Heart right ventricle (tissue), 16 donors: ENCODE results near the gene SLC25A19. TPM values are rescaled to one million over a fixed set of nuclear protein-coding genes. Genes with fewer than 3 reads are reported as not detected.

Source experiments
- ATAC-seq, 8 donors: fragments of 200-7000 bp; cut with Tn5 transposase; one replicate each; pipeline ENCODE4 v1.9.1; 2020; ENCODE audit warnings: mild to moderate bottlenecking in 8 of 8, moderate library complexity in 8 of 8, moderate number of reproducible peaks in 1 of 8
- DNase-seq, 2 donors: peaks; one replicate each; pipeline ENCODE4 v3.0.0-alpha.2; 2020
- H3K27ac ChIP-seq, 10 donors: fragments of 200-600 bp; sonication (generic) in 2 of 10; one replicate each; pipeline versions ENCODE4 v1.5.0 to v1.8.0; 2020 to 2022; ENCODE audit warnings: mild to moderate bottlenecking in 3 of 10
- H3K27me3 ChIP-seq, 7 donors: fragments of 200-600 bp; one replicate each; pipeline ENCODE4 v1.8.0; 2021 to 2022; ENCODE audit warnings: mild to moderate bottlenecking in 2 of 7
- H3K36me3 ChIP-seq, 9 donors: fragments of 200-600 bp; sonication (generic) in 1 of 9; one replicate each; pipeline versions ENCODE4 v1.5.0 to v1.8.0; 2020 to 2022; ENCODE audit warnings: mild to moderate bottlenecking in 2 of 9
- H3K4me1 ChIP-seq, 9 donors: fragments of 200-600 bp; sonication (generic) in 1 of 9; one replicate each; pipeline versions ENCODE4 v1.5.0 to v1.8.0; 2020 to 2022; ENCODE audit warnings: mild to moderate bottlenecking in 4 of 9
- H3K4me3 ChIP-seq, 10 donors: fragments of 200-600 bp; sonication (generic) in 2 of 10; one replicate each; pipeline versions ENCODE4 v1.5.0 to v1.8.0; 2020 to 2022; ENCODE audit warnings: mild to moderate bottlenecking in 7 of 10, moderate library complexity in 2 of 10
- H3K9me3 ChIP-seq, 11 donors: fragments of 200-600 bp in 10 of 11; sonication (generic) in 2 of 11; one replicate each; pipeline versions ENCODE4 v1.5.0 to v1.8.0; 2013 to 2022; ENCODE audit warnings: mild to moderate bottlenecking in 2 of 11, control low read depth in 1 of 11, moderate library complexity in 1 of 11
- WGBS, 2 donors: extraction: QIAGEN DNeasy Blood & Tissue Kit; methylation state at CpG; one replicate each; pipeline ENCODE4 v1.1.7; 2013; ENCODE audit warnings: inconsistent platforms in 1 of 2; 5-methylcytosine and 5-hydroxymethylcytosine counted together
- intact Hi-C, 10 donors: fragments of 100-400 bp; cut with DNase I; formaldehyde crosslinking; loops; one replicate each; pipeline versions ENCODE4 v1.11.1 to v1.14.2; 2022
- polyA plus RNA-seq, 2 donors: library from polyadenylated mRNA; stranded (reverse); fragments of 200-250 nt; gene quantifications; one replicate each; pipeline ENCODE4 v1.2.3, GENCODE V29; 2013
- total RNA-seq, 10 donors: library from RNA; stranded (reverse); fragmentation: NEBNext Ultra II Directional in 3 of 10; extraction: Animal tissue kit (Norgen Biotek cat#: 25700) in 3 of 10; gene quantifications; one replicate each; pipeline versions ENCODE4 v1.2.1 to v1.2.4, GENCODE V29; 2021 to 2023
- TF ChIP-seq, protein P1 (sequence below), 9 donors: fragments of 200-600 bp; sonication (generic) in 2 of 9; IDR thresholded peaks; one replicate each; pipeline versions ENCODE4 v1.5.0 to v1.8.0; 2021 to 2022; ENCODE audit warnings: antibody characterized with exemption in 9 of 9, mild to moderate bottlenecking in 5 of 9, moderate library complexity in 1 of 9
- donor health status: Arrhythmogenic right ventricular cardiomyopathy.
- donor health status: ischemic (EF 13 %, LVEDD 7.1; RV severe dilation, severe dysfunction).
- donor health status: healthy with polysubstance abuse.
- donor health status: DM: no; HTN: yes; CAD: no.
- donor health status: DM: no; HTN: no; CAD: no.
- donor health status: ischemic (EF 25% LVEDD 6.9; RV normal size, moderate dysfunction).
- donor health status: ischemic (EF 25% LVEDD 5.7; RV mildly dilated, moderate dysfunction).
- donor health status: healthy.
- donor health status: DM: yes; HTN: yes; CAD: no.
- donor health status: Ischemic cardiomyopathy.
- donor health status: ischemic (EF 35%, LVEDD 5.7; RV mildly dilated, moderate dysfunction).
- donor health status: nonischemic (EF 11% LVEDD 7.7; RV severe dilation, severe dysfunction).
- donor health status: DM: yes; HTN: yes; CAD: no.
- donor health status: PGD.
- donor health status: ischemic (EF 29% LVEDD 5.4; RV normal size, mild dysfunction).
- donor health status: nonischemic (EF 23%, LVEDD 6.1; RV moderate dilation, normal function).

SLC25A19 gene
- total and polyA plus RNA-seq, 12 donors: 6.8 to 23.2 (median 12.2) TPM

DNA sequence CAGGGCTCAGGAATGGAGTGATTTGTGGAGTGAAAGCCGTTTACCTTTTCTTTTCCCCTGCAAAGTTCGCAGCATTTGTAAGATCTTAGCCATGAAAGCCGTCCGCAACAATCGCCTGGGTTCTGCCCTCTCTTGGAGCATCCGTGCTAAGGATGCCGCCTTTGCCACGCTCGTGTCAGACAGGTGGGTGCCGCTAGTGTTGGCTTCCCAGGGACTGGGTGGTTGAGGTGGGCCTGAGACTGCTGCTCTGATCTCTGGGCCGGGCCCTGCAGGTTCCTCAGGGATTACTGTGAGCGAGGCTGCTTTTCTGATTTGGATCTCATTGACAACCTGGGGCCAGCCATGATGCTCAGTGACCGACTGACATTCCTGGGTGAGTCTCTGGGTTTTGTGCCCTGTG, 56.4 kb downstream of the SLC25A19 start:
- TF ChIP-seq, protein P1, sequence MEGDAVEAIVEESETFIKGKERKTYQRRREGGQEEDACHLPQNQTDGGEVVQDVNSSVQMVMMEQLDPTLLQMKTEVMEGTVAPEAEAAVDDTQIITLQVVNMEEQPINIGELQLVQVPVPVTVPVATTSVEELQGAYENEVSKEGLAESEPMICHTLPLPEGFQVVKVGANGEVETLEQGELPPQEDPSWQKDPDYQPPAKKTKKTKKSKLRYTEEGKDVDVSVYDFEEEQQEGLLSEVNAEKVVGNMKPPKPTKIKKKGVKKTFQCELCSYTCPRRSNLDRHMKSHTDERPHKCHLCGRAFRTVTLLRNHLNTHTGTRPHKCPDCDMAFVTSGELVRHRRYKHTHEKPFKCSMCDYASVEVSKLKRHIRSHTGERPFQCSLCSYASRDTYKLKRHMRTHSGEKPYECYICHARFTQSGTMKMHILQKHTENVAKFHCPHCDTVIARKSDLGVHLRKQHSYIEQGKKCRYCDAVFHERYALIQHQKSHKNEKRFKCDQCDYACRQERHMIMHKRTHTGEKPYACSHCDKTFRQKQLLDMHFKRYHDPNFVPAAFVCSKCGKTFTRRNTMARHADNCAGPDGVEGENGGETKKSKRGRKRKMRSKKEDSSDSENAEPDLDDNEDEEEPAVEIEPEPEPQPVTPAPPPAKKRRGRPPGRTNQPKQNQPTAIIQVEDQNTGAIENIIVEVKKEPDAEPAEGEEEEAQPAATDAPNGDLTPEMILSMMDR (IDR thresholded peaks at IDR 0.05): no peak
- H3K4me1 ChIP-seq: peaks cover 0 to 13% (median 9%) of the 10 kb centered on the region in 9 donors
- intact Hi-C loops: no loop called here
- no peak for ATAC-seq
- H3K9me3 ChIP-seq: no peaks in the 10 kb centered on the region
- peaks cover 0 to 100% (median 45%) of the 10 kb centered on the region in 9 donors for H3K36me3 ChIP-seq
- no peak overlapping the region for H3K4me3 ChIP-seq
- no peaks in the 10 kb centered on the region for H3K27me3 ChIP-seq
- no peak overlapping the region for H3K27ac ChIP-seq
- 95% methylated on average over 13 of the region's 13 CpGs for WGBS, 2 donors
- no peak for DNase-seq

DNA sequence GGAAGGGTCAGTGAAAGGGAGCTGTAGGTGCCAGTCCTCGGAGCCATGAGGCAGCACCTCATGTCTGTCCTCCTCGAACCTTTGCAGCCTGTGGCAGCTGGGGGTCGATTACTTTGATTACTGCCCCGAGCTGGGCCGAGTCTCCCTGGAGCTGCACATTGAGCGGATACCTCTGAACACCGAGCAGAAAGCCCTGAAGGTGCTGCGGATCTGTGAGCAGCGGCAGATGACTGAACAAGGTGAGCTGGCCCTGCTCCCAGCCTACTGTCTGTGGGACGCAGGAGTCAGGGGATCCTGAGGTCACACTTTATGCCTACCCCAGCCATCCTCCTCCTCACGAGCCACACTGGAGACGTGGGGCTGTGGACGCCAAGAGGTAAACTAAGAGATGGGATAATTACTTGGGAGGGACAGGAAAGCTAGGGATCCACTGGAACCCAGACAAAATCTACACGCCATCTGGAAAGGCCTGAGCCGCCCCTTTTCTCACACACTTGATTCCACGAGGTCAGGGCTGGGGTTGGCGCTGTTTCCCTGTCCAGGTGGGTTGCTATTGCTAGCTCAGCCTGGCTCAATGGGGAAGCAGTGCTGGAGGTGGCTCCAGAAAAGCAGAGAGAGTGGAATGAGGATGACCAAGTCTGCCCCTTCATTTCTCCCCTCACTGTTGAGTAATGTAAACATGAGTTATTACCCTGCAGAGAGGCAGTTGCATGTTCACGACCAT, 57.3 kb downstream of the SLC25A19 start:
- ATAC-seq (no peak), DNase-seq (no peak)
- TF ChIP-seq, protein P1 (IDR thresholded peaks at IDR 0.05): no peak
- Histone ChIP-seq H3K9me3 (no peaks in the 10 kb centered on the region), H3K36me3 (peaks cover 0 to 100% (median 40%) of the 10 kb centered on the region in 9 donors), H3K4me1 (peaks cover 0 to 15% (median under 1%) of the 10 kb centered on the region in 9 donors), H3K27ac (no peak overlapping the region), H3K4me3 (no peak overlapping the region), H3K27me3 (no peaks in the 10 kb centered on the region)
- 90 to 95% methylated on average over 18 of the region's 18 CpGs for WGBS, 2 donors
- intact Hi-C loops: no loop called here

DNA sequence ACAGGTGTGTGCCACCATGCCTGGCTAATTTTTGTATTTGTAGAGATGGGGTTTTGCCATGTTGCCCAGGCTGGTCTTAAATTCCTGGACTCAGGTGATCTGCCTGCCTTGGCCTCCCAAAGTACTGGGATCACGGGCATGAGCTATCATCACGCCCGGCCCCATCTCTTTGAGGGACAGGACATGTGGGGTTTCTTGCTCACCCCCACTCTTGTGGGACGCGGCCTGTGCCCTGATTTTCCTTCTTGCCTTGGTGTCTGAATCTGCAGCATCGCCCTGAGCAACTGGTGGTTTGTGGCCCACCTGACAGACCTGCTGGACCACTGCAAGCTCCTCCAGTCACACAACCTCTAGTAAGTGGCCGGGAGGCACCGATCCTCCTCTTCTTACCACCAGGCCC, 58.2 kb downstream of the SLC25A19 start:
- H3K4me1 ChIP-seq: peaks cover 0 to 15% (median 0%) of the 10 kb centered on the region in 9 donors
- no peak overlapping the region for H3K27ac ChIP-seq
- no peak for DNase-seq
- 99% methylated on average over 8 of the region's 8 CpGs for WGBS, 2 donors
- TF ChIP-seq, protein P1 (IDR thresholded peaks at IDR 0.05): no peak
- H3K4me3 ChIP-seq: no peak overlapping the region
- intact Hi-C loops: no loop called here
- H3K9me3 ChIP-seq: no peaks in the 10 kb centered on the region
- no peaks in the 10 kb centered on the region for H3K27me3 ChIP-seq
- H3K36me3 ChIP-seq: peaks cover 0 to 100% (median 43%) of the 10 kb centered on the region in 9 donors
- ATAC-seq: no peak

DNA sequence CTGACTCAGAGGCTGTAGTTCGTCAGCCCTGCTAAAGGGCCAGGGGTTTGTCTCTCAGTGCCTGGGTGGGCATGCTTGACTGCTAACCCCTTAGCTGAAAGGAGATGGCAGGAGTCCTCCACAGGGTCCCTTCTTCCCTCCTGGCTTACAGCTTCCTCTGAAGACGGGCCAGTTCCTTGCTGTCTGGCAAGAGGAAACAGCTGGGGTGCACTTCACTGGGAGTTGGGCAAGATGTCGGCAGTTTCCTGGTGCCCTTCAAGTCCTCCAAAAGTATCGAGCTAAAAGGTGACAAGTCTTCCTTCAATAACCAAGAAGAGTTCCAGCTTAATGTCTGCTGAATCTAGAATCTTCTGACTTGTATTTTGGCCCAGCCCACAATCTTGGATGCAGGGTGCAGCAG, 60.4 kb downstream of the SLC25A19 start:
- DNase-seq (no peak), ATAC-seq (peak in 6 of 8 donors; percentile 37 to 69 (median 51))
- TF ChIP-seq, protein P1 (IDR thresholded peaks at IDR 0.05): no peak
- Histone ChIP-seq H3K4me1 (peaks cover 0 to 15% (median 0%) of the 10 kb centered on the region in 9 donors), H3K27me3 (no peaks in the 10 kb centered on the region), H3K4me3 (no peak overlapping the region), H3K36me3 (peaks cover 0 to 100% (median 44%) of the 10 kb centered on the region in 9 donors), H3K27ac (peak overlapping the region in 5 of 10 donors; percentile 4 to 84 (median 48)), H3K9me3 (no peaks in the 10 kb centered on the region)
- intact Hi-C loops: no loop called here
- WGBS, 2 donors: 75 to 76% methylated on average over 4 of the region's 4 CpGs
